ENCODE measurements around the gene FAM81A.

The FAM81A gene

DNA sequence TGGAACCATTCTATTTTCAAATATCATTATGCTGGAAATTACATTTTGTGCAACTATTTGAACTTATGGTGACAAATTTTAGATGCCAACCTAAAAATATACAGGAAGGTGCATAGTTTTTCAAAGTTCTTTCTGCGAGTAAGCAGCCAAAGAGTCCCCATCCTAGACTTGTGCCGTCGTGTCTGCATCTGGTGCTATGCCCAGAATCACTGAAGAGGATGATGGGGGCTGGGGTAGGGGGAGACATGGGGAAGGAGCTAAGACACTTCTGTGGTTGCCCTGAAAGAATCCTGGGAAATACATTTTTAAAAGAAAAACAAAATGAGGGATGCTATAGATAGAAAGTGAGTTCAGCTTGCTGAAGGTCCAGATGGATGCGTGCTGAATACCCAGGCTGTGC, 21.2 kb upstream of the FAM81A start:
- no peak overlapping the region for H2AFZ ChIP-seq (ENCODE audit: low read depth, low read length)
- no peak overlapping the region for H3K4me2 ChIP-seq (ENCODE audit: low read length, poor library complexity, severe bottlenecking)
- no peak overlapping the region for H4K91ac ChIP-seq (ENCODE audit: low read length)
- no peak overlapping the region for H3K23ac ChIP-seq (ENCODE audit: low read length in 2 of 2)
- no peak overlapping the region for H2AK5ac ChIP-seq (ENCODE audit: low read length, severe bottlenecking)
- no peak overlapping the region for H2BK120ac ChIP-seq (ENCODE audit: low read depth, low read length)
- no peak overlapping the region for H2BK12ac ChIP-seq (ENCODE audit: low read length in 2 of 2)
- H3K18ac ChIP-seq (ENCODE audit: low read depth in 1 of 2, low read length in 2 of 2), result no peak overlapping the region
- no peak overlapping the region for H2BK5ac ChIP-seq (ENCODE audit: low read depth, low read length, poor library complexity, severe bottlenecking)
- no peak overlapping the region for H3K4me3 ChIP-seq (ENCODE audit: insufficient read depth in 1 of 2, low read depth in 1 of 2, low read length in 2 of 2)
- H3K36me3 ChIP-seq (ENCODE audit: control insufficient read depth in 1 of 2, insufficient read depth in 2 of 2, low read depth in 1 of 2, low read length in 2 of 2), result no peaks in the 10 kb centered on the region
- H3K4ac ChIP-seq (ENCODE audit: low read depth in 1 of 2, low read length in 2 of 2), result no peak overlapping the region
- no peak overlapping the region for H3K14ac ChIP-seq (ENCODE audit: low read length in 2 of 2)
- H3K27ac ChIP-seq (ENCODE audit: low read length, poor library complexity, severe bottlenecking), result no peak overlapping the region
- H3K27me3 ChIP-seq (ENCODE audit: control insufficient read depth in 1 of 2, insufficient read depth in 1 of 2, low read length in 2 of 2), result peaks cover 10 to 39% of the 10 kb centered on the region in 2 experiments
- no peaks in the 10 kb centered on the region for H3K4me1 ChIP-seq (ENCODE audit: control insufficient read depth, insufficient read depth, low read depth, low read length)
- WGBS, result 90% methylated on average over 4 of the region's 4 CpGs
- no peaks in the 10 kb centered on the region for H3K9me3 ChIP-seq (ENCODE audit: control insufficient read depth, low read length)
- no peak overlapping the region for H4K8ac ChIP-seq (ENCODE audit: low read length)
- DNase-seq, result no peak
- H3K79me1 ChIP-seq (replicated peaks; ENCODE audit: low read length, poor library complexity, severe bottlenecking), result no peaks in the 10 kb centered on the region
- no peak overlapping the region for H2BK15ac ChIP-seq (ENCODE audit: low read depth, poor library complexity, severe bottlenecking)
- no peak overlapping the region for H3K9ac ChIP-seq (ENCODE audit: low read length)

DNA sequence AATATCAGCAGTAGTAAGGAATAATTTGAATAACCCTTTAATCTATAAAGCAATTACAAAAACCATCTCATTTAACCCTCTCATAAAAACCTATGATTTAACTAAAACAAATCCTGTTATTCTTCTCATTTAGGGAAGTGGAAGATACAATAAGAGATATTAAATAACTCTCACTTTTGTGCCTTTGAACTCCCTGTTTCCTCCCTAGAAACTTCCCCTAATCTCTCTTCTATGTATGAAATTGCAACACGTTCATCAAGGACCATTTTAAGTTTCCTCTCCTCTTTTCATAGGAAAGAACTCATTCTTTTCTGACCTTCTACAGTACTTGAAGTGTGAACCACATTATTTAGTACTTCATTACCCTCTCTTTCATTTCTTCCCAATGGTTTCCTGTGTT, 18.8 kb upstream of the FAM81A start:
- DNase-seq, result no peak
- H4K91ac ChIP-seq (ENCODE audit: low read length), result no peak overlapping the region
- H3K4ac ChIP-seq (ENCODE audit: low read depth in 1 of 2, low read length in 2 of 2), result no peak overlapping the region
- H3K4me2 ChIP-seq (ENCODE audit: low read length, poor library complexity, severe bottlenecking), result no peak overlapping the region
- H3K9ac ChIP-seq (ENCODE audit: low read length), result no peak overlapping the region
- H2BK12ac ChIP-seq (ENCODE audit: low read length in 2 of 2), result no peak overlapping the region
- no peak overlapping the region for H3K27ac ChIP-seq (ENCODE audit: low read length, poor library complexity, severe bottlenecking)
- H3K9me3 ChIP-seq (ENCODE audit: control insufficient read depth, low read length), result no peaks in the 10 kb centered on the region
- WGBS, result 80% methylated on average over 1 of the region's 1 CpG
- H4K8ac ChIP-seq (ENCODE audit: low read length), result no peak overlapping the region
- no peak overlapping the region for H2BK15ac ChIP-seq (ENCODE audit: low read depth, poor library complexity, severe bottlenecking)
- no peak overlapping the region for H3K14ac ChIP-seq (ENCODE audit: low read length in 2 of 2)
- no peaks in the 10 kb centered on the region for H3K79me1 ChIP-seq (replicated peaks; ENCODE audit: low read length, poor library complexity, severe bottlenecking)
- H3K4me1 ChIP-seq (ENCODE audit: control insufficient read depth, insufficient read depth, low read depth, low read length), result no peaks in the 10 kb centered on the region
- H2AK5ac ChIP-seq (ENCODE audit: low read length, severe bottlenecking), result no peak overlapping the region
- no peak overlapping the region for H3K18ac ChIP-seq (ENCODE audit: low read depth in 1 of 2, low read length in 2 of 2)
- peaks cover 15 to 43% of the 10 kb centered on the region in 2 experiments for H3K27me3 ChIP-seq (ENCODE audit: control insufficient read depth in 1 of 2, insufficient read depth in 1 of 2, low read length in 2 of 2)
- no peak overlapping the region for H2BK120ac ChIP-seq (ENCODE audit: low read depth, low read length)
- H3K23ac ChIP-seq (ENCODE audit: low read length in 2 of 2), result no peak overlapping the region
- H3K4me3 ChIP-seq (ENCODE audit: insufficient read depth in 1 of 2, low read depth in 1 of 2, low read length in 2 of 2), result no peak overlapping the region
- no peak overlapping the region for H2BK5ac ChIP-seq (ENCODE audit: low read depth, low read length, poor library complexity, severe bottlenecking)
- H2AFZ ChIP-seq (ENCODE audit: low read depth, low read length), result no peak overlapping the region
- H3K36me3 ChIP-seq (ENCODE audit: control insufficient read depth in 1 of 2, insufficient read depth in 2 of 2, low read depth in 1 of 2, low read length in 2 of 2), result no peaks in the 10 kb centered on the region

DNA sequence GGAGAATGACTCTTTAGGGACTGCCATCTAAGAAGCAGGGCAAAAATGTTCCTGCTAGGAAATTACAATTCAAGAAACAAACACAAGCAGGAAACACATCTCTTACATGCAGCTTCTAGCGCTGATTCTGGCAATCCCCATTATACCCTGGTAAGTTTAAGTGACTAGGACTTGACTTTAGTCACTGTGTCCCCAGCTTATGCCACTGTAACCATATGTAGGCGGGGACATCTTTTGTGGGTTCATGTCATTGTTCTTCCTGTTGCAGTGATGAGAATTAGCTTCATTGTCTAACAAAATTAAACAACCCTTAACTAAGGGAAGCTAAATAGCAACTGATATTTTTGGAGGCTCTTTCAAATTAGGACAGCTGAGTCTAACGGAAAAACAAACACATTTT, 17.9 kb upstream of the FAM81A start:
- H2BK12ac ChIP-seq (ENCODE audit: low read length in 2 of 2), result no peak overlapping the region
- H3K4me1 ChIP-seq (ENCODE audit: control insufficient read depth, insufficient read depth, low read depth, low read length), result no peaks in the 10 kb centered on the region
- H3K23ac ChIP-seq (ENCODE audit: low read length in 2 of 2), result no peak overlapping the region
- no peak overlapping the region for H3K9ac ChIP-seq (ENCODE audit: low read length)
- H3K18ac ChIP-seq (ENCODE audit: low read depth in 1 of 2, low read length in 2 of 2), result no peak overlapping the region
- no peaks in the 10 kb centered on the region for H3K36me3 ChIP-seq (ENCODE audit: control insufficient read depth in 1 of 2, insufficient read depth in 2 of 2, low read depth in 1 of 2, low read length in 2 of 2)
- H3K9me3 ChIP-seq (ENCODE audit: control insufficient read depth, low read length), result no peaks in the 10 kb centered on the region
- no peak overlapping the region for H2BK15ac ChIP-seq (ENCODE audit: low read depth, poor library complexity, severe bottlenecking)
- DNase-seq, result no peak
- WGBS, result 58% methylated on average over 2 of the region's 3 CpGs
- H3K4me3 ChIP-seq (ENCODE audit: insufficient read depth in 1 of 2, low read depth in 1 of 2, low read length in 2 of 2), result no peak overlapping the region
- H3K4ac ChIP-seq (ENCODE audit: low read depth in 1 of 2, low read length in 2 of 2), result no peak overlapping the region
- H4K91ac ChIP-seq (ENCODE audit: low read length), result no peak overlapping the region
- no peaks in the 10 kb centered on the region for H3K79me1 ChIP-seq (replicated peaks; ENCODE audit: low read length, poor library complexity, severe bottlenecking)
- no peak overlapping the region for H4K8ac ChIP-seq (ENCODE audit: low read length)
- no peak overlapping the region for H2AK5ac ChIP-seq (ENCODE audit: low read length, severe bottlenecking)
- no peak overlapping the region for H3K14ac ChIP-seq (ENCODE audit: low read length in 2 of 2)
- no peak overlapping the region for H3K4me2 ChIP-seq (ENCODE audit: low read length, poor library complexity, severe bottlenecking)
- no peak overlapping the region for H2AFZ ChIP-seq (ENCODE audit: low read depth, low read length)
- H2BK5ac ChIP-seq (ENCODE audit: low read depth, low read length, poor library complexity, severe bottlenecking), result no peak overlapping the region
- H3K27ac ChIP-seq (ENCODE audit: low read length, poor library complexity, severe bottlenecking), result no peak overlapping the region
- no peak overlapping the region for H2BK120ac ChIP-seq (ENCODE audit: low read depth, low read length)
- peaks cover 17 to 48% of the 10 kb centered on the region in 2 experiments for H3K27me3 ChIP-seq (ENCODE audit: control insufficient read depth in 1 of 2, insufficient read depth in 1 of 2, low read length in 2 of 2)

DNA sequence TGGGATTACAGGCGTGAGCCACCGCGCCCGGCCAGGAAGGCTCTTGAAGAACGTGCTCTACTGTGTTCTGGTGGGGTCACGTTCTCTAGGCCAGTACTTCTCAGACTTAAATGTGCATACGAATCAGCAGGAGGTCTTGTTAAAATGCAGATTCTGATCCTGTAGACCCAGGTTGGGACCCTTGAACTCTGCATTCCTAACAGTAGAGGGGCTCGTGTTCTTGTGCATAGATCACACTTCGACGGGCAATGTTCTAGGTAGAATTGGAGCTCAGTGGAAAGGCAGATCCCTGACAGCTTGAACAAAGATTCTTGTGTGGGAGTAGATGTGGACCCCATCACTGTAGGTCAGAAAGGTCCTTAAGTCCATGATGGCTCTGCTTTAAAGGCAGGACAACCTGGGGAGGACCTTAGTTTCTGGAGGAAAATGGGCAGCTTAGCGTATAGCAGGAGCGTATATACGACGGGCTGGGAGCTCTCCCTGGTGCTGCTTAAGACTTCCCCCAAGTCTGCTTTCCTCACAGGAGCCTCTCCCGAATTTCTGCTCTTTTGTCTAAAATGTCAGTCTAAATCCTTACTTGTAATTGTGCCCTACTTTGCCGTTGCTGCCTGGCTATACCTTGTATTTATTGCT, 16.9 kb upstream of the FAM81A start:
- H3K9ac ChIP-seq (ENCODE audit: low read length), result no peak overlapping the region

More for the DNA sequence above, 16.9 kb upstream of the FAM81A start:
- no peak overlapping the region for H4K8ac ChIP-seq (ENCODE audit: low read length)
- no peak overlapping the region for H2AFZ ChIP-seq (ENCODE audit: low read depth, low read length)
- peak; percentile 57 for DNase-seq
- H2BK5ac ChIP-seq (ENCODE audit: low read depth, low read length, poor library complexity, severe bottlenecking), result no peak overlapping the region
- H3K79me1 ChIP-seq (replicated peaks; ENCODE audit: low read length, poor library complexity, severe bottlenecking), result no peaks in the 10 kb centered on the region
- WGBS, result 24% methylated on average over 12 of the region's 16 CpGs
- H3K4me2 ChIP-seq (ENCODE audit: low read length, poor library complexity, severe bottlenecking), result no peak overlapping the region
- no peak overlapping the region for H3K18ac ChIP-seq (ENCODE audit: low read depth in 1 of 2, low read length in 2 of 2)
- no peak overlapping the region for H2BK15ac ChIP-seq (ENCODE audit: low read depth, poor library complexity, severe bottlenecking)
- peaks cover 17 to 45% of the 10 kb centered on the region in 2 experiments for H3K27me3 ChIP-seq (ENCODE audit: control insufficient read depth in 1 of 2, insufficient read depth in 1 of 2, low read length in 2 of 2)
- no peak overlapping the region for H2BK12ac ChIP-seq (ENCODE audit: low read length in 2 of 2)
- no peaks in the 10 kb centered on the region for H3K36me3 ChIP-seq (ENCODE audit: control insufficient read depth in 1 of 2, insufficient read depth in 2 of 2, low read depth in 1 of 2, low read length in 2 of 2)
- no peak overlapping the region for H3K27ac ChIP-seq (ENCODE audit: low read length, poor library complexity, severe bottlenecking)
- H3K4me1 ChIP-seq (ENCODE audit: control insufficient read depth, insufficient read depth, low read depth, low read length), result no peaks in the 10 kb centered on the region
- no peak overlapping the region for H2BK120ac ChIP-seq (ENCODE audit: low read depth, low read length)
- no peak overlapping the region for H3K4ac ChIP-seq (ENCODE audit: low read depth in 1 of 2, low read length in 2 of 2)
- H3K4me3 ChIP-seq (ENCODE audit: insufficient read depth in 1 of 2, low read depth in 1 of 2, low read length in 2 of 2), result no peak overlapping the region
- H3K14ac ChIP-seq (ENCODE audit: low read length in 2 of 2), result no peak overlapping the region
- no peaks in the 10 kb centered on the region for H3K9me3 ChIP-seq (ENCODE audit: control insufficient read depth, low read length)
- no peak overlapping the region for H3K23ac ChIP-seq (ENCODE audit: low read length in 2 of 2)
- no peak overlapping the region for H4K91ac ChIP-seq (ENCODE audit: low read length)
- no peak overlapping the region for H2AK5ac ChIP-seq (ENCODE audit: low read length, severe bottlenecking)

Measured in mesenchymal stem cell (in vitro differentiated cells and primary cell).